DND-41 (cell line): ENCODE data around the gene SRGAP2C.
"Not testable (repeated sequence)": the region's sequence is repeated elsewhere in the genome, so short reads cannot be mapped to it uniquely, and the experiment has no call there.

Experiments used
- CTCF ChIP-seq: IDR thresholded peaks from 2 replicates; pipeline ENCODE4 v1.5.1; 2012; ENCODE audit warnings: borderline replicate concordance, low read length, moderate library complexity, mild to moderate bottlenecking; ENCODE audit not compliant: poor library complexity, severe bottlenecking; ENCODE audit errors: extremely low read depth
- EZH2 ChIP-seq: IDR thresholded peaks from 3 replicates; pipeline ENCODE4 v1.6.1; 2012; ENCODE audit warnings: borderline replicate concordance, low read depth, mild to moderate bottlenecking, moderate library complexity, low read length, inconsistent platforms; ENCODE audit not compliant: severe bottlenecking

- TF ChIP-seq CTCF, EZH2: not testable (repeated sequence)
Observed at GRCh38 chr1:121226295-121226904, 41.6 kb downstream of the SRGAP2C start.
